ENCODE measurements around the gene SHB.

Gene SHB

GRCh38 chr9:37923118-37923795 lies 145.8 kb downstream of the SHB start:
- in situ Hi-C loops (cut with MboI; ENCODE audit: low sequenced_read_pairs): no loop called here

GRCh38 chr9:37922363-37923117 lies 146.5 kb downstream of the SHB start:
- in situ Hi-C loops (cut with MboI; ENCODE audit: low sequenced_read_pairs): no loop called here

GRCh38 chr9:37921546-37922300 lies 147.3 kb downstream of the SHB start:
- in situ Hi-C loops (cut with MboI; ENCODE audit: low sequenced_read_pairs): no loop called here

GRCh38 chr9:37921168-37921510 lies 147.9 kb downstream of the SHB start:
- in situ Hi-C loops (cut with MboI; ENCODE audit: low sequenced_read_pairs): no loop called here

GRCh38 chr9:37920471-37921167 lies 148.4 kb downstream of the SHB start:
- in situ Hi-C loops (cut with MboI; ENCODE audit: low sequenced_read_pairs): no loop called here

GRCh38 chr9:37919956-37920335 lies 149.1 kb downstream of the SHB start:
- in situ Hi-C loops (cut with MboI; ENCODE audit: low sequenced_read_pairs): no loop called here

GRCh38 chr9:37919246-37919955 lies 149.6 kb downstream of the SHB start:
- in situ Hi-C loops (cut with MboI; ENCODE audit: low sequenced_read_pairs): no loop called here

- in situ Hi-C loops (cut with MboI; ENCODE audit: low sequenced_read_pairs): no loop called here
Observed at GRCh38 chr9:37918665-37919170, 150.3 kb downstream of the SHB start.

- in situ Hi-C loops (cut with MboI; ENCODE audit: low sequenced_read_pairs): no loop called here
Observed at GRCh38 chr9:37917801-37918664, 151.0 kb downstream of the SHB start.

GRCh38 chr9:37917313-37917731 lies 151.7 kb downstream of the SHB start:
- in situ Hi-C loops (cut with MboI; ENCODE audit: low sequenced_read_pairs): no loop called here

- in situ Hi-C loops (cut with MboI; ENCODE audit: low sequenced_read_pairs): no loop called here
Observed at GRCh38 chr9:37916471-37917312, 152.3 kb downstream of the SHB start.

- in situ Hi-C loops (cut with MboI; ENCODE audit: low sequenced_read_pairs): no loop called here
Observed at GRCh38 chr9:37915911-37916470, 153.0 kb downstream of the SHB start.

GRCh38 chr9:37914701-37915358 lies 154.2 kb downstream of the SHB start:
- in situ Hi-C loops (cut with MboI; ENCODE audit: low sequenced_read_pairs): no loop called here

GRCh38 chr9:37914154-37914551 lies 154.9 kb downstream of the SHB start:
- in situ Hi-C loops (cut with MboI; ENCODE audit: low sequenced_read_pairs): no loop called here

GRCh38 chr9:37913480-37914153 lies 155.4 kb downstream of the SHB start:
- in situ Hi-C loops (cut with MboI; ENCODE audit: low sequenced_read_pairs): no loop called here

GRCh38 chr9:37911271-37911681 lies 157.8 kb downstream of the SHB start:
- in situ Hi-C loops (cut with MboI; ENCODE audit: low sequenced_read_pairs): no loop called here

GRCh38 chr9:37910271-37910670 lies 158.8 kb downstream of the SHB start:
- in situ Hi-C loops (cut with MboI; ENCODE audit: low sequenced_read_pairs): no loop called here
